Psoas muscle (tissue), 8 donors: ENCODE measurements around the gene PRDM15. TPM values are rescaled to one million over a fixed set of nuclear protein-coding genes. Genes with fewer than 3 reads are reported as not detected.

Experiments
- ATAC-seq, 4 donors: fragments of 200-7000 bp; cut with Tn5 transposase; one replicate each; pipeline ENCODE4 v1.9.1; 2020; ENCODE audit warnings: moderate library complexity in 3 of 4, mild to moderate bottlenecking in 2 of 4
- DNase-seq, 2 donors: peaks; one replicate each; pipeline ENCODE4 v3.0.0-alpha.2; 2020
- H3K27ac ChIP-seq: fragments of 200-600 bp; one replicate; pipeline ENCODE4 v1.8.0; 2022
- H3K27me3 ChIP-seq, 3 donors: fragments of 200-600 bp in 1 of 3; one replicate each; pipeline versions ENCODE4 v1.6.1 to v1.8.0; 2013 to 2022; ENCODE audit warnings: low read length in 2 of 3, mild to moderate bottlenecking in 2 of 3, moderate library complexity in 1 of 3; ENCODE audit not compliant: insufficient read depth in 3 of 3
- H3K36me3 ChIP-seq, 2 donors: fragments of 200-600 bp in 1 of 2; one replicate each; pipeline versions ENCODE4 v1.6.1 to v1.8.0; 2013 to 2022; ENCODE audit warnings: low read depth in 1 of 2, mild to moderate bottlenecking in 1 of 2, moderate library complexity in 1 of 2; ENCODE audit not compliant: insufficient read depth in 1 of 2
- H3K4me1 ChIP-seq: fragments of 200-600 bp; one replicate; pipeline ENCODE4 v1.8.0; 2022
- H3K4me3 ChIP-seq: fragments of 200-600 bp; one replicate; pipeline ENCODE4 v1.8.0; 2022; ENCODE audit warnings: mild to moderate bottlenecking
- H3K9me3 ChIP-seq: fragments of 200-600 bp; one replicate; pipeline ENCODE4 v1.8.0; 2022
- CTCF ChIP-seq: fragments of 200-600 bp; IDR thresholded peaks from one replicate; pipeline ENCODE4 v1.8.0; 2022; ENCODE audit warnings: antibody characterized with exemption
- WGBS, 3 donors: extraction: QIAGEN DNeasy Blood & Tissue Kit; methylation state at CpG; one replicate each; pipeline versions ENCODE4 v1.1.6 to v1.1.7; 2013; 5-methylcytosine and 5-hydroxymethylcytosine counted together
- intact Hi-C, 2 donors: fragments of 100-400 bp; cut with DNase I; formaldehyde crosslinking; loops; one replicate each; pipeline versions ENCODE4 v1.11.0 to v1.14.2; 2022
- polyA plus RNA-seq, 3 donors: library from polyadenylated mRNA; stranded (reverse); fragments of 200-250 nt; gene quantifications; one replicate each; pipeline ENCODE4 v1.2.3, GENCODE V29; 2013
- total RNA-seq, 4 donors: library from RNA; stranded (reverse); fragmentation: NEBNext Ultra II Directional in 2 of 4; extraction: Animal tissue kit (Norgen Biotek cat#: 25700) in 2 of 4; gene quantifications; one replicate each; pipeline versions ENCODE4 v1.2.1 to v1.2.4, GENCODE V29; 2021 to 2023
- donor health status: healthy with polysubstance abuse.
- donor health status: DM: no; HTN: no; CAD: no; lungs with moderate emphysema.
- donor health status: Bipolar disorder and iron deficiency.
- donor health status: healthy.
- donor health status: DM: yes; HTN: yes; CAD: no.
- donor health status: DM: no; HTN: no; CAD: no.
- donor health status: DM: no; HTN: no; CAD: no.
- donor health status: DM: yes; HTN: yes; CAD: no.

PRDM15 gene
- total and polyA plus RNA-seq, 7 donors: 2.2 to 6.4 (median 3.7) TPM

- WGBS, 3 donors: 84 to 87% (median 84%) methylated on average over 5 of the region's 5 CpGs
These were observed 120.6 kb downstream of the PRDM15 start for GRCh38 chr21:41758550-41758949.

GRCh38 chr21:41755934-41756773 lies 123.0 kb downstream of the PRDM15 start:
- H3K36me3 ChIP-seq: no peaks in the 10 kb centered on the region
- intact Hi-C loops: no loop called here
- DNase-seq: no peak
- no peak for TF ChIP-seq CTCF
- no peak overlapping the region for H3K27ac ChIP-seq
- 95% methylated on average over 33 of the region's 33 CpGs for WGBS, 3 donors
- H3K27me3 ChIP-seq: peaks cover 0 to 27% (median 4%) of the 10 kb centered on the region in 3 donors
- no peak for ATAC-seq
- H3K9me3 ChIP-seq: no peaks in the 10 kb centered on the region
- H3K4me3 ChIP-seq: no peak overlapping the region
- no peaks in the 10 kb centered on the region for H3K4me1 ChIP-seq

More at GRCh38 chr21:41758550-41758949, 120.6 kb downstream of the PRDM15 start:
- DNase-seq (no peak), ATAC-seq (no peak)
- H3K4me3 ChIP-seq: no peak overlapping the region
- no peaks in the 10 kb centered on the region for H3K4me1 ChIP-seq
- no peaks in the 10 kb centered on the region for H3K9me3 ChIP-seq
- TF ChIP-seq CTCF: no peak
- H3K27ac ChIP-seq: no peak overlapping the region
- intact Hi-C loops: no loop called here
- H3K27me3 ChIP-seq: peaks cover 0 to 45% (median 8%) of the 10 kb centered on the region in 3 donors
- no peaks in the 10 kb centered on the region for H3K36me3 ChIP-seq

GRCh38 chr21:41755258-41755933 lies 123.7 kb downstream of the PRDM15 start:
- Histone ChIP-seq H3K36me3 (no peaks in the 10 kb centered on the region), H3K9me3 (no peaks in the 10 kb centered on the region), H3K4me1 (no peaks in the 10 kb centered on the region), H3K4me3 (no peak overlapping the region), H3K27ac (no peak overlapping the region), H3K27me3 (peaks cover 0 to 23% (median 4%) of the 10 kb centered on the region in 3 donors)
- DNase-seq (no peak), ATAC-seq (no peak)
- no peak for TF ChIP-seq CTCF
- intact Hi-C loops: no loop called here
- WGBS, 3 donors: 92 to 94% (median 94%) methylated on average over 23 of the region's 23 CpGs

- ATAC-seq: no peak
These were observed 124.7 kb downstream of the PRDM15 start for GRCh38 chr21:41754479-41754891.

More at GRCh38 chr21:41754479-41754891, 124.7 kb downstream of the PRDM15 start:
- 64 to 66% (median 65%) methylated on average over 10 of the region's 10 CpGs for WGBS, 3 donors
- H3K27me3 ChIP-seq: peaks cover 0 to 19% (median 4%) of the 10 kb centered on the region in 3 donors
- intact Hi-C loops: no loop called here
- no peak for TF ChIP-seq CTCF
- H3K27ac ChIP-seq: no peak overlapping the region
- no peaks in the 10 kb centered on the region for H3K36me3 ChIP-seq
- no peaks in the 10 kb centered on the region for H3K9me3 ChIP-seq
- H3K4me1 ChIP-seq: no peaks in the 10 kb centered on the region
- no peak for DNase-seq
- no peak overlapping the region for H3K4me3 ChIP-seq
